Endothelial cell of umbilical vein (primary cell): ENCODE results near the gene GTF3C2. TPM values are rescaled to one million over a fixed set of nuclear protein-coding genes. Genes with fewer than 3 reads are reported as not detected.
"Not testable (repeated sequence)": the region's sequence is repeated elsewhere in the genome, so short reads cannot be mapped to it uniquely, and the experiment has no call there.

Source experiments
- BruUV-seq: library from RNA; stranded (reverse); fragments of 400-500 nt; replicated peaks from 2 replicates; lab custom pipeline; 2021; lab: Mats Ljungman, UMichigan
- CTCF ChIA-PET: fragments of 300-600, 350-600 bp; sonication (Branson Sonifier 250); formaldehyde crosslinking; loops from one replicate; lab custom pipeline; 2021; ENCODE audit warnings: antibody characterized with exemption, inconsistent platforms; lab: Charles Lee
- POLR2A ChIA-PET: fragments of 300-600, 350-600 bp; sonication (Branson Sonifier 250); formaldehyde crosslinking; loops from one replicate; lab custom pipeline; 2021; ENCODE audit warnings: antibody characterized with exemption, inconsistent platforms; lab: Charles Lee
- DNase-seq: peaks from one replicate; pipeline ENCODE4 v3.0.0-alpha.2; 2011; ENCODE audit warnings: low read depth, low spot score
- FAIRE-seq: peaks from 2 replicates; lab custom pipeline; 2011; peaks lifted over from hg19 to GRCh38; lab: Jason Lieb, UNC
- H2AFZ ChIP-seq: 2 replicates; pipeline ENCODE4 v1.6.0; 2012; ENCODE audit warnings: low read depth, low read length, control low read depth, inconsistent platforms
- H3K27ac ChIP-seq: 2 replicates; pipeline ENCODE4 v1.5.1; 2011; ENCODE audit warnings: low read depth, mild to moderate bottlenecking, control low read depth, low read length, moderate library complexity; ENCODE audit not compliant: insufficient read depth
- H3K27me3 ChIP-seq, 2 experiments: 2 replicates each; pipeline versions ENCODE4 v1.6.0 to v1.6.1; 2011; ENCODE audit warnings: low read length in 2 of 2, mixed read lengths in 1 of 2; ENCODE audit not compliant: control insufficient read depth in 2 of 2, insufficient read depth in 2 of 2
- H3K36me3 ChIP-seq, 2 experiments: 2 replicates in 1 of 2; 3 replicates in 1 of 2; pipeline ENCODE4 v1.5.1; 2011; ENCODE audit warnings: low read length in 2 of 2, mild to moderate bottlenecking in 1 of 2, moderate library complexity in 1 of 2; ENCODE audit not compliant: control insufficient read depth in 2 of 2, insufficient read depth in 2 of 2; ENCODE audit errors: extremely low read depth in 1 of 2
- H3K4me1 ChIP-seq: 3 replicates; pipeline ENCODE4 v1.5.1; 2011; ENCODE audit warnings: mild to moderate bottlenecking, low read length; ENCODE audit not compliant: control insufficient read depth, insufficient read depth; ENCODE audit errors: extremely low read depth
- H3K4me2 ChIP-seq: 2 replicates; pipeline ENCODE4 v1.6.1; 2011; ENCODE audit warnings: low read length, control low read depth, mixed read lengths; ENCODE audit not compliant: insufficient read depth
- H3K4me3 ChIP-seq, 3 experiments: fragments of 200-600 bp in 1 of 3; sonication (generic), shearing (Covaris generic) in 1 of 3; replicated peaks in 1 of 3; 2 replicates each; pipeline ENCODE4 v1.5.1; 2011 to 2016; ENCODE audit warnings: control low read depth in 3 of 3, low read length in 3 of 3, mild to moderate bottlenecking in 2 of 3, inconsistent platforms in 1 of 3, low read depth in 1 of 3, moderate library complexity in 1 of 3; ENCODE audit not compliant: insufficient read depth in 1 of 3
- H3K79me2 ChIP-seq: 2 replicates; pipeline ENCODE4 v1.6.0; 2012; ENCODE audit warnings: low read length, inconsistent platforms; ENCODE audit not compliant: control insufficient read depth, insufficient read depth
- H3K9ac ChIP-seq: replicated peaks from 2 replicates; pipeline ENCODE3; 2011; ENCODE audit warnings: low read length, control low read depth; ENCODE audit not compliant: insufficient read depth; ENCODE audit errors: extremely low read depth
- H3K9me1 ChIP-seq: replicated peaks from 3 replicates; pipeline ENCODE4 v1.6.0; 2011; ENCODE audit warnings: mild to moderate bottlenecking, low read length; ENCODE audit not compliant: control insufficient read depth, insufficient read depth; ENCODE audit errors: extremely low read depth
- H3K9me3 ChIP-seq: replicated peaks from 2 replicates; pipeline ENCODE4 v1.5.1; 2012; ENCODE audit warnings: low read length, inconsistent platforms; ENCODE audit not compliant: control insufficient read depth, insufficient read depth
- H4K20me1 ChIP-seq: replicated peaks from 2 replicates; pipeline ENCODE3; 2011; ENCODE audit warnings: mild to moderate bottlenecking, low read length; ENCODE audit not compliant: control insufficient read depth, insufficient read depth; ENCODE audit errors: extremely low read depth
- CTCF ChIP-seq, 2 donors: IDR thresholded peaks; 1 replicate in 1 of 2; 2 replicates in 1 of 2; pipeline ENCODE4 v1.5.1; 2011; ENCODE audit warnings: low read length in 2 of 2, mild to moderate bottlenecking in 2 of 2, moderate library complexity in 2 of 2, control low read depth in 1 of 2, inconsistent platforms in 1 of 2, low read depth in 1 of 2; ENCODE audit not compliant: insufficient read depth in 1 of 2; ENCODE audit errors: extremely low read depth in 1 of 2
- EZH2 ChIP-seq: IDR thresholded peaks from 2 replicates; pipeline ENCODE4 v1.6.1; 2012; ENCODE audit warnings: borderline replicate concordance, low read depth, mild to moderate bottlenecking, moderate library complexity, low read length, inconsistent platforms; ENCODE audit not compliant: severe bottlenecking
- FOS ChIP-seq: IDR thresholded peaks from 2 replicates; pipeline ENCODE4 v1.6.1; 2011; ENCODE audit warnings: mild to moderate bottlenecking, low read length, moderate library complexity, borderline replicate concordance; ENCODE audit not compliant: insufficient read depth
- GATA2 ChIP-seq: IDR thresholded peaks from 2 replicates; pipeline ENCODE4 v1.7.0; 2011; ENCODE audit warnings: low read depth, mild to moderate bottlenecking, moderate library complexity, mixed read lengths, low read length; ENCODE audit not compliant: insufficient read length, insufficient read depth
- JUN ChIP-seq: IDR thresholded peaks from 2 replicates; pipeline ENCODE4 v1.6.1; 2011; ENCODE audit warnings: borderline replicate concordance, low read depth; ENCODE audit not compliant: insufficient read length, insufficient read depth
- MAX ChIP-seq: IDR thresholded peaks from 2 replicates; pipeline ENCODE4 v1.6.1; 2011; ENCODE audit not compliant: insufficient read depth, insufficient read length
- MYC ChIP-seq: IDR thresholded peaks from one replicate; pipeline ENCODE4 v1.6.1; 2011; ENCODE audit warnings: mild to moderate bottlenecking, low read depth, low read length
- POLR2A ChIP-seq: IDR thresholded peaks from 2 replicates; pipeline ENCODE4 v1.6.1; 2012; ENCODE audit warnings: low read depth, mild to moderate bottlenecking, control low read depth, low read length
- POLR2AphosphoS5 ChIP-seq: IDR thresholded peaks from 2 replicates; pipeline ENCODE4 v1.6.1; 2012; ENCODE audit warnings: low read depth, mild to moderate bottlenecking, control low read depth, low read length, moderate library complexity; ENCODE audit not compliant: insufficient read depth
- dilution Hi-C: fragments of 300-500 bp; cut with MboI; formaldehyde crosslinking; loops from one replicate; pipeline ENCODE4 v1.15.0; 2019; ENCODE audit warnings: low sequenced_read_pairs; ENCODE audit not compliant: extremely low pct_ligation_motif_present
- intact Hi-C: fragments of 100-400 bp; cut with micrococcal nuclease; formaldehyde crosslinking; loops from one replicate; pipeline ENCODE4 v1.10.0; 2022
- polyA plus RNA-seq, 4 experiments: library from polyadenylated mRNA; depleted of rRNA in 3 of 4; stranded (reverse) in 3 of 4; unstranded in 1 of 4; fragments of >200 nt; gene quantifications; 2 replicates each; pipeline versions ENCODE4 v1.2.1 to v1.2.3, GENCODE V29; 2011 to 2012; ENCODE audit warnings: missing spikeins in 1 of 4
- total RNA-seq: library from RNA; stranded (reverse); gene quantifications from 2 replicates; pipeline ENCODE4 v1.2.3, GENCODE V29; 2021

GTF3C2 gene
- total and polyA plus RNA-seq, 2 donors (not counting 3 experiments of a cell fraction or from before 2014, with no cell fraction given), result 57.4 to 59.7 TPM

- intact Hi-C loops, result no loop called here
- peaks cover 16% of the 10 kb centered on the region for H3K4me1 ChIP-seq
- H4K20me1 ChIP-seq, result peaks cover 3% of the 10 kb centered on the region
- no TSS peak for BruUV-seq
- no peaks in the 10 kb centered on the region for H3K9me3 ChIP-seq
- no peak overlapping the region for H2AFZ ChIP-seq
- dilution Hi-C loops, result no loop called here
- POLR2A ChIA-PET, result no interaction called here
- H3K4me2 ChIP-seq, result no peak overlapping the region
- no peaks in the 10 kb centered on the region for H3K36me3 ChIP-seq
- no peak for FAIRE-seq
- H3K79me2 ChIP-seq, result peaks cover 78% of the 10 kb centered on the region
- TF ChIP-seq MAX (no peak), POLR2A (no peak), MYC (no peak), GATA2 (no peak), FOS (no peak), CTCF (IDR thresholded peaks at IDR 0.05; ENCODE audit: extremely low read depth in 1 of 2, insufficient read depth in 1 of 2, low read depth in 1 of 2, low read length in 2 of 2) (no peak), POLR2AphosphoS5 (no peak), JUN (no peak), EZH2 (no peak)
- no peaks in the 10 kb centered on the region for H3K27me3 ChIP-seq
- CTCF ChIA-PET, result interaction anchor here (0.6 to 2.1 kb wide), 4 partner anchors 16 to 287 kb away, joined by 3 to 5 read pairs (median 4); partner anchors contain the start of gene EIF2B4
- H3K27ac ChIP-seq, result no peak overlapping the region
- no peak overlapping the region for H3K9ac ChIP-seq
- DNase-seq, result no peak
- H3K4me3 ChIP-seq, result no peak overlapping the region
- no peaks in the 10 kb centered on the region for H3K9me1 ChIP-seq
Measured at GRCh38 chr2:27353762-27354596, 2.6 kb downstream of the GTF3C2 start.

- H2AFZ ChIP-seq, POLR2A ChIA-PET, DNase-seq, H3K9ac ChIP-seq, H3K36me3 ChIP-seq, FAIRE-seq, H3K27ac ChIP-seq, H3K4me2 ChIP-seq, H3K4me3 ChIP-seq, H4K20me1 ChIP-seq, H3K9me1 ChIP-seq, intact Hi-C loops, BruUV-seq, dilution Hi-C loops, H3K27me3 ChIP-seq, H3K9me3 ChIP-seq: not testable (repeated sequence)
- Histone ChIP-seq H3K4me1 (peaks cover 16% of the 10 kb centered on the region), H3K79me2 (peaks cover 77% of the 10 kb centered on the region)
- CTCF ChIA-PET, result interaction anchor here (0.7 to 2.1 kb wide), 3 partner anchors 16 to 244 kb away, joined by 3 to 5 read pairs (median 4); partner anchors contain the start of gene EIF2B4
Measured at GRCh38 chr2:27353386-27353761, 3.2 kb downstream of the GTF3C2 start.
